Endothelial cell of umbilical vein (primary cell): ENCODE data around the gene XYLT1. TPM values are rescaled to one million over a fixed set of nuclear protein-coding genes. Genes with fewer than 3 reads are reported as not detected.

Experiments used
- BruUV-seq: library from RNA; stranded (reverse); fragments of 400-500 nt; replicated peaks from 2 replicates; lab custom pipeline; 2021; lab: Mats Ljungman, UMichigan
- CTCF ChIA-PET: fragments of 300-600, 350-600 bp; sonication (Branson Sonifier 250); formaldehyde crosslinking; loops from one replicate; lab custom pipeline; 2021; ENCODE audit warnings: antibody characterized with exemption, inconsistent platforms; lab: Charles Lee
- POLR2A ChIA-PET: fragments of 300-600, 350-600 bp; sonication (Branson Sonifier 250); formaldehyde crosslinking; loops from one replicate; lab custom pipeline; 2021; ENCODE audit warnings: antibody characterized with exemption, inconsistent platforms; lab: Charles Lee
- DNase-seq: peaks from one replicate; pipeline ENCODE4 v3.0.0-alpha.2; 2011; ENCODE audit warnings: low read depth, low spot score
- FAIRE-seq: peaks from 2 replicates; lab custom pipeline; 2011; peaks lifted over from hg19 to GRCh38; lab: Jason Lieb, UNC
- H2AFZ ChIP-seq: 2 replicates; pipeline ENCODE4 v1.6.0; 2012; ENCODE audit warnings: low read depth, low read length, control low read depth, inconsistent platforms
- H3K27ac ChIP-seq: 2 replicates; pipeline ENCODE4 v1.5.1; 2011; ENCODE audit warnings: low read depth, mild to moderate bottlenecking, control low read depth, low read length, moderate library complexity; ENCODE audit not compliant: insufficient read depth
- H3K27me3 ChIP-seq, 2 experiments: 2 replicates each; pipeline versions ENCODE4 v1.6.0 to v1.6.1; 2011; ENCODE audit warnings: low read length in 2 of 2, mixed read lengths in 1 of 2; ENCODE audit not compliant: control insufficient read depth in 2 of 2, insufficient read depth in 2 of 2
- H3K36me3 ChIP-seq, 2 experiments: 2 replicates in 1 of 2; 3 replicates in 1 of 2; pipeline ENCODE4 v1.5.1; 2011; ENCODE audit warnings: low read length in 2 of 2, mild to moderate bottlenecking in 1 of 2, moderate library complexity in 1 of 2; ENCODE audit not compliant: control insufficient read depth in 2 of 2, insufficient read depth in 2 of 2; ENCODE audit errors: extremely low read depth in 1 of 2
- H3K4me1 ChIP-seq: 3 replicates; pipeline ENCODE4 v1.5.1; 2011; ENCODE audit warnings: mild to moderate bottlenecking, low read length; ENCODE audit not compliant: control insufficient read depth, insufficient read depth; ENCODE audit errors: extremely low read depth
- H3K4me2 ChIP-seq: 2 replicates; pipeline ENCODE4 v1.6.1; 2011; ENCODE audit warnings: low read length, control low read depth, mixed read lengths; ENCODE audit not compliant: insufficient read depth
- H3K4me3 ChIP-seq, 3 experiments: fragments of 200-600 bp in 1 of 3; sonication (generic), shearing (Covaris generic) in 1 of 3; replicated peaks in 1 of 3; 2 replicates each; pipeline ENCODE4 v1.5.1; 2011 to 2016; ENCODE audit warnings: control low read depth in 3 of 3, low read length in 3 of 3, mild to moderate bottlenecking in 2 of 3, inconsistent platforms in 1 of 3, low read depth in 1 of 3, moderate library complexity in 1 of 3; ENCODE audit not compliant: insufficient read depth in 1 of 3
- H3K79me2 ChIP-seq: 2 replicates; pipeline ENCODE4 v1.6.0; 2012; ENCODE audit warnings: low read length, inconsistent platforms; ENCODE audit not compliant: control insufficient read depth, insufficient read depth
- H3K9ac ChIP-seq: replicated peaks from 2 replicates; pipeline ENCODE3; 2011; ENCODE audit warnings: low read length, control low read depth; ENCODE audit not compliant: insufficient read depth; ENCODE audit errors: extremely low read depth
- H3K9me1 ChIP-seq: replicated peaks from 3 replicates; pipeline ENCODE4 v1.6.0; 2011; ENCODE audit warnings: mild to moderate bottlenecking, low read length; ENCODE audit not compliant: control insufficient read depth, insufficient read depth; ENCODE audit errors: extremely low read depth
- H3K9me3 ChIP-seq: replicated peaks from 2 replicates; pipeline ENCODE4 v1.5.1; 2012; ENCODE audit warnings: low read length, inconsistent platforms; ENCODE audit not compliant: control insufficient read depth, insufficient read depth
- H4K20me1 ChIP-seq: replicated peaks from 2 replicates; pipeline ENCODE3; 2011; ENCODE audit warnings: mild to moderate bottlenecking, low read length; ENCODE audit not compliant: control insufficient read depth, insufficient read depth; ENCODE audit errors: extremely low read depth
- CTCF ChIP-seq, 2 donors: IDR thresholded peaks; 1 replicate in 1 of 2; 2 replicates in 1 of 2; pipeline ENCODE4 v1.5.1; 2011; ENCODE audit warnings: low read length in 2 of 2, mild to moderate bottlenecking in 2 of 2, moderate library complexity in 2 of 2, control low read depth in 1 of 2, inconsistent platforms in 1 of 2, low read depth in 1 of 2; ENCODE audit not compliant: insufficient read depth in 1 of 2; ENCODE audit errors: extremely low read depth in 1 of 2
- EZH2 ChIP-seq: IDR thresholded peaks from 2 replicates; pipeline ENCODE4 v1.6.1; 2012; ENCODE audit warnings: borderline replicate concordance, low read depth, mild to moderate bottlenecking, moderate library complexity, low read length, inconsistent platforms; ENCODE audit not compliant: severe bottlenecking
- FOS ChIP-seq: IDR thresholded peaks from 2 replicates; pipeline ENCODE4 v1.6.1; 2011; ENCODE audit warnings: mild to moderate bottlenecking, low read length, moderate library complexity, borderline replicate concordance; ENCODE audit not compliant: insufficient read depth
- GATA2 ChIP-seq: IDR thresholded peaks from 2 replicates; pipeline ENCODE4 v1.7.0; 2011; ENCODE audit warnings: low read depth, mild to moderate bottlenecking, moderate library complexity, mixed read lengths, low read length; ENCODE audit not compliant: insufficient read length, insufficient read depth
- JUN ChIP-seq: IDR thresholded peaks from 2 replicates; pipeline ENCODE4 v1.6.1; 2011; ENCODE audit warnings: borderline replicate concordance, low read depth; ENCODE audit not compliant: insufficient read length, insufficient read depth
- MAX ChIP-seq: IDR thresholded peaks from 2 replicates; pipeline ENCODE4 v1.6.1; 2011; ENCODE audit not compliant: insufficient read depth, insufficient read length
- MYC ChIP-seq: IDR thresholded peaks from one replicate; pipeline ENCODE4 v1.6.1; 2011; ENCODE audit warnings: mild to moderate bottlenecking, low read depth, low read length
- POLR2A ChIP-seq: IDR thresholded peaks from 2 replicates; pipeline ENCODE4 v1.6.1; 2012; ENCODE audit warnings: low read depth, mild to moderate bottlenecking, control low read depth, low read length
- POLR2AphosphoS5 ChIP-seq: IDR thresholded peaks from 2 replicates; pipeline ENCODE4 v1.6.1; 2012; ENCODE audit warnings: low read depth, mild to moderate bottlenecking, control low read depth, low read length, moderate library complexity; ENCODE audit not compliant: insufficient read depth
- dilution Hi-C: fragments of 300-500 bp; cut with MboI; formaldehyde crosslinking; loops from one replicate; pipeline ENCODE4 v1.15.0; 2019; ENCODE audit warnings: low sequenced_read_pairs; ENCODE audit not compliant: extremely low pct_ligation_motif_present
- intact Hi-C: fragments of 100-400 bp; cut with micrococcal nuclease; formaldehyde crosslinking; loops from one replicate; pipeline ENCODE4 v1.10.0; 2022
- polyA plus RNA-seq, 4 experiments: library from polyadenylated mRNA; depleted of rRNA in 3 of 4; stranded (reverse) in 3 of 4; unstranded in 1 of 4; fragments of >200 nt; gene quantifications; 2 replicates each; pipeline versions ENCODE4 v1.2.1 to v1.2.3, GENCODE V29; 2011 to 2012; ENCODE audit warnings: missing spikeins in 1 of 4
- total RNA-seq: library from RNA; stranded (reverse); gene quantifications from 2 replicates; pipeline ENCODE4 v1.2.3, GENCODE V29; 2021

The XYLT1 gene
- total and polyA plus RNA-seq, 2 donors (not counting 3 experiments of a cell fraction or from before 2014, with no cell fraction given): 0.63 to 2.9 TPM

GRCh38 chr16:17420816-17421215, 49.9 kb downstream of the XYLT1 start:
- Histone ChIP-seq H3K9me3 (no peaks in the 10 kb centered on the region), H3K4me1 (no peaks in the 10 kb centered on the region), H3K79me2 (no peaks in the 10 kb centered on the region), H3K27me3 (no peaks in the 10 kb centered on the region), H4K20me1 (no peaks in the 10 kb centered on the region), H3K9ac (no peak overlapping the region), H3K9me1 (no peaks in the 10 kb centered on the region), H3K4me3 (no peak overlapping the region), H2AFZ (no peak overlapping the region), H3K4me2 (no peak overlapping the region), H3K27ac (no peak overlapping the region), H3K36me3 (no peaks in the 10 kb centered on the region)
- no TSS peak for BruUV-seq
- TF ChIP-seq JUN (no peak), CTCF (IDR thresholded peaks at IDR 0.05; ENCODE audit: extremely low read depth in 1 of 2, insufficient read depth in 1 of 2, low read depth in 1 of 2, low read length in 2 of 2) (no peak), MAX (no peak), MYC (no peak), POLR2A (no peak), GATA2 (no peak), FOS (no peak), EZH2 (no peak), POLR2AphosphoS5 (no peak)
- intact Hi-C loops: no loop called here
- CTCF ChIA-PET: no interaction called here
- FAIRE-seq (no peak), DNase-seq (no peak)
- dilution Hi-C loops: no loop called here
- POLR2A ChIA-PET: no interaction called here
